Tibial artery (tissue), 4 donors: ENCODE measurements around the gene CNOT1.

Experiments used
- DNase-seq, 2 donors: peaks; one replicate each; pipeline ENCODE4 v3.0.0-alpha.2; 2019
- H3K27ac ChIP-seq, 2 donors: fragments of 200-600 bp; sonication (generic) in 1 of 2; 1 replicate in 1 of 2; 2 replicates in 1 of 2; pipeline ENCODE4 v1.5.1; 2018 to 2019; ENCODE audit warnings: mild to moderate bottlenecking in 1 of 2
- H3K27me3 ChIP-seq, 2 donors: fragments of 200-600 bp; sonication (generic) in 1 of 2; one replicate each; pipeline versions ENCODE4 v1.5.1 to v1.6.0; 2016 to 2019
- H3K36me3 ChIP-seq, 3 donors: fragments of 200-600 bp; sonication (generic) in 2 of 3; one replicate each; pipeline ENCODE4 v1.5.1; 2016 to 2019; ENCODE audit warnings: mild to moderate bottlenecking in 2 of 3
- H3K4me1 ChIP-seq, 4 donors: fragments of 200-600 bp; sonication (generic) in 2 of 4; 1 replicate in 3 of 4; 2 replicates in 1 of 4; pipeline ENCODE4 v1.5.1; 2016 to 2019
- H3K4me3 ChIP-seq, 2 donors: fragments of 200-600 bp; sonication (generic) in 1 of 2; 1 replicate in 1 of 2; 2 replicates in 1 of 2; pipeline ENCODE4 v1.5.1; 2018 to 2019; ENCODE audit warnings: mild to moderate bottlenecking in 2 of 2
- H3K9me3 ChIP-seq, 3 donors: fragments of 200-600 bp; sonication (generic) in 1 of 3; one replicate each; pipeline ENCODE4 v1.5.1; 2016 to 2019
- intact Hi-C: fragments of 100-400 bp; cut with DNase I; formaldehyde crosslinking; loops from one replicate; pipeline ENCODE4 v1.15.0; 2023; ENCODE audit warnings: low total_unique reads
- TF ChIP-seq, protein P1 (sequence below), 2 experiments: fragments of 200-600 bp in 1 of 2; fragments of 450-650 bp in 1 of 2; IDR thresholded peaks; one replicate each; pipeline ENCODE4 v1.5.1; 2017 to 2019; ENCODE audit warnings: antibody characterized with exemption in 2 of 2, mild to moderate bottlenecking in 1 of 2, moderate library complexity in 1 of 2

CNOT1 gene

DNA sequence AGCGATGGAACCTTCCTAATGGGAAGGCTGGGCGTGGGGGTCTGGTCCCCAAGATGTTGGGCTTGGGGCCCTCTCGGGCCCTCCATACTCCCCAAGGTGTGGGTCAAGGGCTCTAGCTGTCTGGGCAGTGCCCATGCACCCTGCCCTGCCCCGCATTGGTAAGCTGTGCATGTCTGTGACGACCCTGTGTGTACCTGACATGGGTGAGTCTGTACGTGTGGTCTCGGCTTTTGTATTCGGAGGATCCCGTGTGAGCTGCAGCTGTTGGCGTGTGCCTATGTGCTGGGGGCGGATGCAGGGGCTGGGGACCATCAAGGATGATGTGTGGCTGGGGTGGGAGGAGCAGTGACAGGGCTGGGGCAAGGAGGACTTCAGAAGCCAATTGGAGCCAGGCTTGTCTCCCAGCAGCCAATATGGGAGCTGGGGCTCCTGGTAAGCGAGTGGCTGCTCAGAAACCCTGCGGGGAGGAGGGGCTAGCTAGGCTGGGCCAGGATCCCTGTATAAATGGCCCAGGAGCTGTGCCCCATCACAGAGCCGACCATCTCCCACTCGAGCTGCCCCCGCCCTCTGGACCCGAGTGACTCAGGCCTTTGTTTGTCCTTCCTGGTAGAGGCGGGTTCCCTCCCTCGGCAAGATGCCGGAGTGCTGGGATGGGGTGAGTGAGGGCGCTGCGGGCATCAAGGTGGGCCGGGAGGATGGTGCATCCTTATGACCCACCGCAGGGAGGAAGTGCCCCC is 129.8 kb downstream of the CNOT1 start, which contains the start of gene NDRG4:
TSS of gene NDRG4 (plus strand) at position 529 of the 737 bp plus-strand sequence. CDS start at position 635, 106 bp downstream.
- H3K36me3 ChIP-seq = no peaks in the 10 kb centered on the region
- TF ChIP-seq, protein P1, sequence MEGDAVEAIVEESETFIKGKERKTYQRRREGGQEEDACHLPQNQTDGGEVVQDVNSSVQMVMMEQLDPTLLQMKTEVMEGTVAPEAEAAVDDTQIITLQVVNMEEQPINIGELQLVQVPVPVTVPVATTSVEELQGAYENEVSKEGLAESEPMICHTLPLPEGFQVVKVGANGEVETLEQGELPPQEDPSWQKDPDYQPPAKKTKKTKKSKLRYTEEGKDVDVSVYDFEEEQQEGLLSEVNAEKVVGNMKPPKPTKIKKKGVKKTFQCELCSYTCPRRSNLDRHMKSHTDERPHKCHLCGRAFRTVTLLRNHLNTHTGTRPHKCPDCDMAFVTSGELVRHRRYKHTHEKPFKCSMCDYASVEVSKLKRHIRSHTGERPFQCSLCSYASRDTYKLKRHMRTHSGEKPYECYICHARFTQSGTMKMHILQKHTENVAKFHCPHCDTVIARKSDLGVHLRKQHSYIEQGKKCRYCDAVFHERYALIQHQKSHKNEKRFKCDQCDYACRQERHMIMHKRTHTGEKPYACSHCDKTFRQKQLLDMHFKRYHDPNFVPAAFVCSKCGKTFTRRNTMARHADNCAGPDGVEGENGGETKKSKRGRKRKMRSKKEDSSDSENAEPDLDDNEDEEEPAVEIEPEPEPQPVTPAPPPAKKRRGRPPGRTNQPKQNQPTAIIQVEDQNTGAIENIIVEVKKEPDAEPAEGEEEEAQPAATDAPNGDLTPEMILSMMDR (IDR thresholded peaks at IDR 0.05) = no peak
- peaks cover 0 to 26% (median 12%) of the 10 kb centered on the region in 4 donors for H3K4me1 ChIP-seq
- H3K27me3 ChIP-seq = peaks cover 0 to 48% of the 10 kb centered on the region in 2 donors
- intact Hi-C loops = loop anchor here (10.0 kb wide), 1 partner anchor 255 kb away; no protein-coding TSS in a partner anchor
- no peaks in the 10 kb centered on the region for H3K9me3 ChIP-seq
- no peak within 1 kb of the TSS for H3K27ac ChIP-seq
- H3K4me3 ChIP-seq = peak within 1 kb of the TSS; percentile 11 to 16
- DNase-seq = peak in 1 of 2 donors; percentile 64

DNA sequence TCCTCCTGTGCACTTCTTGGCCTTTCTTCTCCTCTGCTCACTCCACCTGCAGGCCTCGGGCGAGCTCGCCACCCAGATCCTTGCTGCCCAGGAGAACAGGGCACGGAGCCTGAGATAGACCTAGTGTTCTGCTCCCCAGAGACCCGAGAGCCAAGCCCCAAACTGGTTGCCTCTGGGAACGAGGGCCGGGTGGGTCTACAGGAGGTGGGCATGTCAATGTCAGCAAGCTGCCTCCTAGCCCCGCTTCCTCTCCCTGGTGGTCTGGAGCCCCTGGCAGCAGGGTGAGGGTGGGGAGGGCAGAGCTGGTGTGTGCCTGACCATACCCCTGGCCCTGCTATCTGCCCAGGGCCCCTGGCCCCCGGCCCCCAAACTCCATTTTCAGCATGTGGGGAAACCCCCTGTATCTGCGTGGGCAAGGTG is 130.5 kb downstream of the CNOT1 start:
- Histone ChIP-seq H3K9me3 (no peaks in the 10 kb centered on the region), H3K4me3 (no peak overlapping the region), H3K27me3 (peaks cover 0 to 44% of the 10 kb centered on the region in 2 donors), H3K27ac (no peak overlapping the region), H3K4me1 (peaks cover 0 to 27% (median 12%) of the 10 kb centered on the region in 4 donors), H3K36me3 (no peaks in the 10 kb centered on the region)
- intact Hi-C loops = no loop called here
- TF ChIP-seq, protein P1 (IDR thresholded peaks at IDR 0.05) = no peak
- peak in 1 of 2 donors; percentile 60 for DNase-seq

DNA sequence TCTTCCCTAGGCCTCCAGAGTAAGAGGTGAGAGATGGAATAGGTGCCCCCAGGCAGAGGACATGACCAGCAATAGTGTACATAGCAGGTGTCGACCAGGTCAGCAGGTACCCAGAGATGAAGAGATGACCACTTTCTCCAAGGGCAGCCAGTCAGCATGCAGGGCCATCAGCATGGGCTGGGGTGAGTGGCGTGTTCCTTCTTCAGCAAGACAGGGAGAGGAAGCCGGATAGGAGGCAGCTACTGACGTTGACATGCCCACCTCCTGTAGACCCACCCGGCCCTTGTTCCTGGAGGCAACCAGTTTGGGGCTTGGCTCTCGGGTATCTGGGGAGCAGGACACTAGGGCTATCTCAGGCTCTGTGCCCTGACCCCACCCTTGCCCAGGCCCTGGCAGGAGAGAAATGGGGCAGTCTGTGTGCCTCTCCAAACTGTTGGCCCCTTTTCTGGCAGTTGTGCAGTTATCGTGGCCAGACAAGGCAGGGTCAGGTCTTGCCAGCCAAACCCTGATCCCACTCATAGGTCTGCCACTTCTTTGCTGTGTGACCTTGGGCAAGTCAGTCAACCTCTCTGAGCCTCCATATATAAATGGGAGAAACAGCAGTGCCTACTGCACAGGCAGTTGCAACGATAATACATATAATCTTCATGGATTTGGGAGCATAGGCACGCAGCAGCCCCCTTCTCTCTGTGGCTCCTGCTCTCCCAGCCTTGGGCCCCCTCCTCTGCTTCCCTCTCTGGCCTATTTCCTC is 131.1 kb downstream of the CNOT1 start:
- intact Hi-C loops = no loop called here
- peak in 1 of 2 donors; percentile 52 for DNase-seq

GRCh38 chr16:58497935-58498334 is 131.7 kb downstream of the CNOT1 start:
- Histone ChIP-seq H3K9me3 (no peaks in the 10 kb centered on the region), H3K4me3 (no peak overlapping the region), H3K36me3 (no peaks in the 10 kb centered on the region), H3K27ac (no peak overlapping the region), H3K4me1 (peaks cover 0 to 27% (median 12%) of the 10 kb centered on the region in 4 donors), H3K27me3 (peaks cover 0 to 32% of the 10 kb centered on the region in 2 donors)
- TF ChIP-seq, protein P1 (IDR thresholded peaks at IDR 0.05) = no peak
- intact Hi-C loops = no loop called here
- DNase-seq = peak in 1 of 2 donors; percentile 39

More for the DNA sequence above, 131.1 kb downstream of the CNOT1 start:
- Histone ChIP-seq H3K9me3 (no peaks in the 10 kb centered on the region), H3K4me1 (peaks cover 0 to 27% (median 12%) of the 10 kb centered on the region in 4 donors), H3K27ac (no peak overlapping the region), H3K36me3 (no peaks in the 10 kb centered on the region), H3K4me3 (no peak overlapping the region), H3K27me3 (peaks cover 0 to 38% of the 10 kb centered on the region in 2 donors)
- TF ChIP-seq, protein P1 (IDR thresholded peaks at IDR 0.05) = no peak

DNA sequence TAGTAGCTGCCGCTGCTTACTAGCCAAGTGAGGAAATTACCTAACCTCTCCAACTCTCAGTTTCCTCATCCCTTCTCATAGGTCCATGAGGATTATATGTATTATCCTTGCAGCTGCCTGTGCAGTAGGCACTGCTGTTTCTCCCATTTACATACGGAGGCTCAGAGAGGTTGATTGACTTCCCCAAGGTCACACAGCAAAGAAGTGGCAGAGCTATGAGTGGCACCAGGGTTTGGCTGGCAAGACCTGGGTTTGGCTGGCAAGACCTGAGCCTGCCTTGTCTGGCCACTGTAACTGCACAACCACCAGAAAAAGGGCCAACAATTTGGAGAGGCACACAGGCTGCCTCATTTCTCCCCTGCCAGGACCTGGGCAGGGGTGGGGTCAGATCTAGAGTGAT is 132.2 kb downstream of the CNOT1 start:
- TF ChIP-seq, protein P1 (IDR thresholded peaks at IDR 0.05) = no peak
- peak in 1 of 2 donors; percentile 11 for DNase-seq
- no peak overlapping the region for H3K4me3 ChIP-seq
- H3K27ac ChIP-seq = no peak overlapping the region
- peaks cover 0 to 31% of the 10 kb centered on the region in 2 donors for H3K27me3 ChIP-seq
- H3K9me3 ChIP-seq = no peaks in the 10 kb centered on the region
- H3K36me3 ChIP-seq = no peaks in the 10 kb centered on the region
- intact Hi-C loops = no loop called here
- peaks cover 0 to 27% (median 12%) of the 10 kb centered on the region in 4 donors for H3K4me1 ChIP-seq
